Prostate gland (tissue), 2 donors: ENCODE measurements around the gene HLA-DPB1.

ENCODE experiments used
- CTCF ChIP-seq, 4 experiments: fragments of 200-600 bp in 2 of 4; fragments of 450-650 bp in 2 of 4; sonication (generic) in 2 of 4; IDR thresholded peaks; 1 replicate in 3 of 4; 2 replicates in 1 of 4; pipeline ENCODE4 v1.5.1; 2016 to 2019; ENCODE audit warnings: antibody characterized with exemption in 4 of 4, mild to moderate bottlenecking in 2 of 4, moderate library complexity in 2 of 4
- POLR2A ChIP-seq: fragments of 450-650 bp; IDR thresholded peaks from one replicate; pipeline ENCODE4 v1.6.1; 2016; ENCODE audit warnings: antibody characterized with exemption, mild to moderate bottlenecking
- POLR2AphosphoS5 ChIP-seq: sonication (generic); formaldehyde crosslinking; IDR thresholded peaks from one replicate; pipeline ENCODE4 v1.6.1; 2017; ENCODE audit warnings: antibody characterized with exemption

- no peak for TF ChIP-seq CTCF (IDR thresholded peaks at IDR 0.05)
- TF ChIP-seq POLR2A, result no peak
- no peak for TF ChIP-seq POLR2AphosphoS5
Observed at GRCh38 chr6:33092385-33092784, 16.6 kb downstream of the HLA-DPB1 start.
